ENCODE measurements around the gene EPHB4.
"Not testable (repeated sequence)": the region's sequence is repeated elsewhere in the genome, so short reads cannot be mapped to it uniquely, and the experiment has no call there.

EPHB4 gene

GRCh38 chr7:100827330-100828226 is at the start of gene EPHB4:
TSS of gene EPHB4 (minus strand) at chr7:100827523. CDS start at chr7:100827030, 493 bp downstream.
- peak in 1 of 2 donors; percentile 29 for DNase-seq

DNA sequence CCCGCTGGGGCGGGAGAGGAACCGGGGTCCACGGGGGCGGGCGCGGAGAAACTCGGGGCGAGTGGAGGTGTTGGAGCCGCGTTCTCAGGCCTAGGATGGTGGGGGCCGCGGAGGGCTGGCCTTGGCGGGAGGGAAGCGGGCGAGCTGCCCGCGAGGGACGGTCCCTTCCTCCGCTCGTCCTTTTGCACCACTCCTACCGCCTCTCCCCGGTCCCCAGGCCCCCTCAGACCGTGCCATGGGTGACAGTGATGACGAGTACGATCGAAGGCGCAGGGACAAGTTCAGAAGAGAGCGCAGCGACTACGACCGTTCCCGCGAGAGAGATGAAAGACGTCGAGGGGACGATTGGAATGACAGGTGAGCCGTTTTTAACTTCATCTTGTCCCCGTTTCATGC is 48.0 kb upstream of the EPHB4 start:
- peak in 1 of 2 donors; percentile 51 for DNase-seq

DNA sequence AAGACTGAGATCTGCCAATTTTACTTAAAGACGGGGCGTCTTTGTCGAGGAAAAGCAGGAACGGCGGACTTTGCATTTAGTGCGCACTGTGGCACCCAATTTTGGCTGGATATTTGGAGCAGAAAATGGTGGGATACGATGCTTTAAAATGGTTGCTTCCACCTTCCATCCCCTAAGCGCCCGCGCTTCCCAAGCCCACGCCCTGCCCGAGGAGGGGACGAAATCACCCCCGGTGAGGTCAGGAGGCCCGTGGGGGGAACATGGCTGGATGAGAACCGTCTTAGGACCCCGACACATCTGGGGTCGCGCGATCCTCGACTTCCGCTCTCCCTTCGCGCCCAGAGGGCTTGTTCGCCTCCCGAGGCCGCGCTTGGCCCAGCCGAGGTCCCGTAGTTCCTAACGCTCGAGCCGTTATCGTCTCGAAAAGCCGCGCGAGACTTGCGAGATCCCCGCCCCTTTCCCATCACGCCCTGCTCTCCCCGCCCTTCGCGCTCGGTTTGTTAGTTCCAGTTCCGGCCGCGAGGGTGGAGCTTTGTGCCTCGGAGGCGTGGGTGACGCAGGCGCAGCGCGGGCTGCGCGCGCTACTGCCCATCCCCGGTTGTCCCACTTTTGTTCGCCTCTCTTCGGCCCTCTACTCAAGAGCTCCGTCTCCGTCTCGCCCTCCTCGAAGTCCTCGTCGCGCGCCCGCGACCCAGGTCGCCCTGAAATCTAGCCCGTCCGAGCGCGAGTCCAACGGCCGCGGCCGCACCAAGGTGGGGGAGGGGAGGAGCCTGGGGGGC is 47.4 kb upstream of the EPHB4 start, which contains the start of gene SRRT:
SRRT (plus strand) TSS at position 527 of the 779 bp plus-strand sequence. CDS start 488 bp downstream, outside the sequence.
- peak; percentile 99 for DNase-seq

DNA sequence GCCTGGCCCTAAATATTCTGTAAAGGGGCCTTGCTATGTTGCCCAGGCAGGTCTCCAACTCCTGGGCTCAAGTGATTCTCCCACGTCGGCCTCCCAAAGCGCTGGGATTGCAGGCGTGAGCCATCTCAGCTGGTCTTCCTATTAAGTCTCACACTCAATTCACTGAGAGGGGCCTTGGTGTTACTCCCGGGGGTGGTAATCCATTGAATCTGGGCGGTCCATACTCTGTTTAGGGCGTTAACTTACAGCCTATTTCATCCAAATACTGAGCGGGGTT is 46.9 kb upstream of the EPHB4 start:
- no peak for DNase-seq

- DNase-seq: no peak
Observed at GRCh38 chr7:100873599-100874299, 46.4 kb upstream of the EPHB4 start.

- no peak for DNase-seq
Observed at GRCh38 chr7:100867776-100868485, 40.6 kb upstream of the EPHB4 start.

GRCh38 chr7:100867040-100867775 is 39.9 kb upstream of the EPHB4 start, which contains the start of gene TRIP6:
TSS of gene TRIP6 (plus strand) at chr7:100867387. CDS start at chr7:100867498, 111 bp downstream.
- DNase-seq: peak; percentile 76 to 80

- no peak for DNase-seq
Observed at GRCh38 chr7:100866729-100867039, 39.4 kb upstream of the EPHB4 start.

DNA sequence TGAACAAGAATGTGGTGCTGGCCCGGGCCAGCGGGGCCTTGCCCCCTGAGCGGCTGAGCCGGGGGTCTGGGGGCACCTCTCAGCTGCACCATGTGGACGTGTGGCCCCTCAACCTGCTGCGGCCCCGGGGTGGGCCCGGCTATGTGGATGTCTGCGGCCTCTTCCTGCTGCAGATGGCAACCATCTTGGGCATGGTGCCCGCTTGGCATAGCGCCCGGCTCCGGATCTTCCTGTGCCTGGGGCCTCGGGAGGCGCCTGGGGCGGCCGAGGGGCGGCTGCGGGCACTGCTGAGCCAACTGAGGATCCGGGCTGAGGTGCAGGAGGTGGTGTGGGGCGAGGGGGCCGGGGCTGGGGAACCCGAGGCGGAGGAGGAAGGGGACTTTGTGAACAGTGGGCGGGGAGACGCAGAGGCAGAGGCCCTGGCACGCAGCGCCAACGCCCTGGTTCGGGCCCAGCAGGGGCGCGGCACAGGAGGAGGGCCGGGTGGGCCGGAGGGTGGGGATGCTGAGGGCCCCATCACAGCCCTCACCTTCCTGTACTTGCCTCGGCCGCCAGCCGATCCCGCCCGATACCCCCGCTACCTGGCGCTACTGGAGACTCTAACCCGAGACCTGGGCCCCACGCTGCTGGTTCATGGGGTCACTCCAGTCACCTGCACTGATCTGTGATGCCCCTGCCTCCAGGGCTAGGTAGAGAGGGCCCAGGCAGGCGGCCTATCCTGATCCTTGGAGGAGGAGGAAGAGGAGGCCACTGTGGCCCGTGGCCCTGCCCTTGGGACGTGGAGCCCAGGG is 38.8 kb upstream of the EPHB4 start:
- peak in 1 of 2 donors; percentile 45 for DNase-seq

DNA sequence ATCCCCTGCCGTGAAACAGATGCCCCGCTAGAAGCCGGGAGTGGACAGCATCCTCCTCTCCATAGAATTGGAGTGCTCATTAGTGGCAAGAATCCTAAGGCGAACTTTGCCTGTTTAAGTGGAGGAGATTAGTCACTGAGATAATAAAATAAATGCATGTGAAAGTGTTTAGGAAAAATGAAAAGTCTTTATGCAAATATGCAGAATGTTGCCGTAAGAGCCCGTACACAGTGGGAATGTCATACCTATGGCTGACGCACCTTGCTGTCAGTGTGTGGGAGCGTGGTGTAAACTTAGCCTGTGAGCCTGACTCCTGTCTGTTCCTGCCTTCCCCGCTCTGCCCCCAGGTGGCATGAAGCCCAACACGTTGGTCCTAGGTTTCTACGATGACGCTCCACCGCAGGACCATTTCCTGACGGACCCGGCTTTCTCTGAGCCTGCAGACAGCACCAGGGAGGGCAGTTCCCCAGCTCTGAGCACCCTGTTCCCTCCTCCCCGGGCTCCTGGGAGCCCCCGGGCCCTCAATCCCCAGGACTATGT is 38.1 kb upstream of the EPHB4 start:
- no peak for DNase-seq

GRCh38 chr7:100864263-100864845 is 37.0 kb upstream of the EPHB4 start:
- DNase-seq: no peak

GRCh38 chr7:100863406-100863950 is 36.2 kb upstream of the EPHB4 start:
- DNase-seq: no peak

DNA sequence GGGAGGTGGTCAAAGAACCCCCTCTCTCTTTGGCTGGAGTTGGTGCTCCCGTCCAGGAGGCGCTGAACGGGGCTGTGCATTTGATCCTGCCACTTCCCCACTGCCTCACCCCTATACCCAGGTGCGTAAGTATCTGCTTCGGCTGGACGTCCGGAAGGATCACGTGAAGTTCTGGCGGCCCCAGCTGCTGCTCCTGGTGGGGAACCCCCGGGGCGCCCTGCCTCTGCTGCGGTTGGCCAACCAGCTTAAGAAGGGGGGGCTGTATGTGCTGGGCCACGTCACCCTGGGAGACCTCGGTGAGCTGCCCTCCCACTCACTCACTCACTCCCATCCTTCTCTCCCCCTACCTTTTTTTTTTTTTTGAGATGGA is 34.3 kb upstream of the EPHB4 start:
- no peak for DNase-seq

GRCh38 chr7:100860702-100861615 is 33.6 kb upstream of the EPHB4 start:
- no peak for DNase-seq

- DNase-seq: no peak
Observed at GRCh38 chr7:100859856-100860255, 32.5 kb upstream of the EPHB4 start.

DNA sequence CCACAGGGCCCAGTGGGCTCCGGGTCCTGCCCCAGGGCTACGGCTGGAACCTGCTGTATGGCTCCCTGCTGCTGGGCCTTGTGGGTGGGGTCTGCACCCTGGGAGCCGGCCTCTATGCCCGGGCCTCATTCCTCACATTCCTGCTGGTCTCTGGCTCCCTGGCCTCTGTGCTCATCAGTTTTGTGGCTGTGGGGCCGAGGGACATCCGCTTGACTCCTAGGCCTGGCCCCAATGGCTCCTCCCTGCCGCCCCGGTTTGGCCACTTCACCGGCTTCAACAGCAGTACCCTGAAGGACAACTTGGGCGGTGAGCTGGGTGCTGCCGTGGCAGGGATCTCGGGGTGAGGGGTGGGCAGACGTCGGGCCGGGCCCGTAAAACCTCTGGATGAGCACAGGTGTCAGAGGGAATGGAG is 29.6 kb upstream of the EPHB4 start:
- DNase-seq: no peak

- DNase-seq: no peak
Observed at GRCh38 chr7:100855515-100855914, 28.2 kb upstream of the EPHB4 start.

- DNase-seq: not testable (repeated sequence)
Observed at GRCh38 chr7:100854899-100855298, 27.6 kb upstream of the EPHB4 start.

Measured in stimulated activated CD4-positive, alpha-beta T cell treated with anti-CD3 and anti-CD28 coated beads, Interleukin-2, amount 100 ng/mL, for 24 hours (primary cell).